ENCODE data around the gene SSH3. TPM values are rescaled to one million over a fixed set of nuclear protein-coding genes. Genes with fewer than 3 reads are reported as not detected.

SSH3 gene
- total and polyA plus RNA-seq, 2 donors (not counting 1 experiment from before 2014, with no cell fraction given): 6.9 to 15.7 TPM

GRCh38 chr11:67347964-67348749, 44.8 kb downstream of the SSH3 start:
- no peak overlapping the region for H3K4me2 ChIP-seq (ENCODE audit: extremely low read depth, insufficient read depth, low read length)
- TF ChIP-seq EZH2 (IDR thresholded peaks at IDR 0.05; ENCODE audit: low read length, missing control alignments) (no peak), CTCF (conservative IDR thresholded peaks at IDR 0.05 in 1 of 2, IDR thresholded peaks at IDR 0.05 in 1 of 2; ENCODE audit: low read depth in 1 of 2, low read length in 2 of 2) (no peak)
- peaks cover 4% of the 10 kb centered on the region for H3K79me2 ChIP-seq (ENCODE audit: control insufficient read depth, insufficient read depth, low read length)
- DNase-seq (ENCODE audit: low read depth in 2 of 2): peak; percentile 40 to 56
- peaks cover 12% of the 10 kb centered on the region for H3K4me1 ChIP-seq (ENCODE audit: control insufficient read depth, extremely low read depth, insufficient read depth, low read length)
- no peak overlapping the region for H2AFZ ChIP-seq (ENCODE audit: low read length)
- no peaks in the 10 kb centered on the region for H3K27me3 ChIP-seq (ENCODE audit: control insufficient read depth, insufficient read depth, low read length)
- no peaks in the 10 kb centered on the region for H3K9me3 ChIP-seq (ENCODE audit: control insufficient read depth, insufficient read depth, low read depth, low read length)
- H3K9ac ChIP-seq (ENCODE audit: insufficient read depth, low read length): no peak overlapping the region
- no peak overlapping the region for H3K4me3 ChIP-seq (replicated peaks in 1 of 4; ENCODE audit: control extremely low read depth in 1 of 4, insufficient read depth in 1 of 4, low read depth in 3 of 4, low read length in 4 of 4)
- H3K36me3 ChIP-seq (ENCODE audit: control insufficient read depth, insufficient read depth, low read length): peaks cover 1% of the 10 kb centered on the region
- H3K27ac ChIP-seq (ENCODE audit: insufficient read depth, low read length): no peak overlapping the region
- no peaks in the 10 kb centered on the region for H4K20me1 ChIP-seq (ENCODE audit: control insufficient read depth, extremely low read depth, insufficient read depth, low read length)

GRCh38 chr11:67349036-67349435, 45.7 kb downstream of the SSH3 start:
- no peak for DNase-seq (ENCODE audit: low read depth in 2 of 2)
- Histone ChIP-seq H3K36me3 (ENCODE audit: control insufficient read depth, insufficient read depth, low read length) (peaks cover 1% of the 10 kb centered on the region), H3K9ac (ENCODE audit: insufficient read depth, low read length) (no peak overlapping the region), H2AFZ (ENCODE audit: low read length) (no peak overlapping the region), H3K9me3 (ENCODE audit: control insufficient read depth, insufficient read depth, low read depth, low read length) (no peaks in the 10 kb centered on the region), H3K4me3 (replicated peaks in 1 of 4; ENCODE audit: control extremely low read depth in 1 of 4, insufficient read depth in 1 of 4, low read depth in 3 of 4, low read length in 4 of 4) (no peak overlapping the region), H3K27me3 (ENCODE audit: control insufficient read depth, insufficient read depth, low read length) (no peaks in the 10 kb centered on the region), H3K27ac (ENCODE audit: insufficient read depth, low read length) (no peak overlapping the region), H3K79me2 (ENCODE audit: control insufficient read depth, insufficient read depth, low read length) (peaks cover 4% of the 10 kb centered on the region), H3K4me1 (ENCODE audit: control insufficient read depth, extremely low read depth, insufficient read depth, low read length) (peaks cover 14% of the 10 kb centered on the region), H4K20me1 (ENCODE audit: control insufficient read depth, extremely low read depth, insufficient read depth, low read length) (no peaks in the 10 kb centered on the region), H3K4me2 (ENCODE audit: extremely low read depth, insufficient read depth, low read length) (no peak overlapping the region)
- TF ChIP-seq CTCF (conservative IDR thresholded peaks at IDR 0.05 in 1 of 2, IDR thresholded peaks at IDR 0.05 in 1 of 2; ENCODE audit: low read depth in 1 of 2, low read length in 2 of 2) (no peak), EZH2 (IDR thresholded peaks at IDR 0.05; ENCODE audit: low read length, missing control alignments) (no peak)

- no peak overlapping the region for H2AFZ ChIP-seq (ENCODE audit: low read length)
- no peak for DNase-seq (ENCODE audit: low read depth in 2 of 2)
- H4K20me1 ChIP-seq (ENCODE audit: control insufficient read depth, extremely low read depth, insufficient read depth, low read length): no peaks in the 10 kb centered on the region
- H3K27me3 ChIP-seq (ENCODE audit: control insufficient read depth, insufficient read depth, low read length): no peaks in the 10 kb centered on the region
- peaks cover 4% of the 10 kb centered on the region for H3K79me2 ChIP-seq (ENCODE audit: control insufficient read depth, insufficient read depth, low read length)
- no peaks in the 10 kb centered on the region for H3K9me3 ChIP-seq (ENCODE audit: control insufficient read depth, insufficient read depth, low read depth, low read length)
- H3K27ac ChIP-seq (ENCODE audit: insufficient read depth, low read length): no peak overlapping the region
- no peak overlapping the region for H3K4me2 ChIP-seq (ENCODE audit: extremely low read depth, insufficient read depth, low read length)
- H3K4me1 ChIP-seq (ENCODE audit: control insufficient read depth, extremely low read depth, insufficient read depth, low read length): peaks cover 17% of the 10 kb centered on the region
- H3K9ac ChIP-seq (ENCODE audit: insufficient read depth, low read length): no peak overlapping the region
- no peak overlapping the region for H3K4me3 ChIP-seq (replicated peaks in 1 of 4; ENCODE audit: control extremely low read depth in 1 of 4, insufficient read depth in 1 of 4, low read depth in 3 of 4, low read length in 4 of 4)
- TF ChIP-seq EZH2 (IDR thresholded peaks at IDR 0.05; ENCODE audit: low read length, missing control alignments): no peak
- H3K36me3 ChIP-seq (ENCODE audit: control insufficient read depth, insufficient read depth, low read length): peaks cover 1% of the 10 kb centered on the region
These were observed 46.1 kb downstream of the SSH3 start for GRCh38 chr11:67349457-67349856.

All from fibroblast of lung (primary cell).